Stimulated activated CD4-positive, alpha-beta T cell treated with anti-CD3 and anti-CD28 coated beads, TNF-alpha, amount 100 ng/mL, for 1 hour (primary cell): ENCODE measurements around the gene TRIM28.
"Not testable (repeated sequence)": the region's sequence is repeated elsewhere in the genome, so short reads cannot be mapped to it uniquely, and the experiment has no call there.

ENCODE experiments used
- DNase-seq, 3 donors: peaks; one replicate each; pipeline ENCODE4 v3.0.0-alpha.2; 2020; ENCODE audit warnings: low read depth in 3 of 3, low spot score in 1 of 3

TRIM28 gene

GRCh38 chr19:58518256-58519086 lies 25.4 kb upstream of the TRIM28 start:
- no peak for DNase-seq

GRCh38 chr19:58519087-58519354 lies 24.8 kb upstream of the TRIM28 start:
- no peak for DNase-seq

- peak; percentile 75 to 88 (median 78) for DNase-seq
Observed at GRCh38 chr19:58519355-58520256, 24.3 kb upstream of the TRIM28 start, which contains the start of gene ZBTB45. Gene ZBTB45, minus strand, starts transcription at chr19:58519810. Its CDS starts 2,137 bp downstream, at chr19:58517673.

GRCh38 chr19:58520257-58520599 lies 23.6 kb upstream of the TRIM28 start:
- no peak for DNase-seq

GRCh38 chr19:58521651-58522050 lies 22.2 kb upstream of the TRIM28 start:
- no peak for DNase-seq

GRCh38 chr19:58522709-58523108 lies 21.2 kb upstream of the TRIM28 start:
- no peak for DNase-seq

GRCh38 chr19:58529405-58529804 lies 14.5 kb upstream of the TRIM28 start:
- no peak for DNase-seq

GRCh38 chr19:58531034-58531840 lies 12.6 kb upstream of the TRIM28 start:
- DNase-seq = no peak

- DNase-seq = no peak
Observed at GRCh38 chr19:58535857-58536256, 8.0 kb upstream of the TRIM28 start.

GRCh38 chr19:58536852-58537798 lies 6.7 kb upstream of the TRIM28 start:
- no peak for DNase-seq

GRCh38 chr19:58538257-58539168 lies 5.4 kb upstream of the TRIM28 start:
- DNase-seq = no peak

- DNase-seq = not testable (repeated sequence)
Observed at GRCh38 chr19:58539169-58539559, 4.7 kb upstream of the TRIM28 start.

GRCh38 chr19:58542641-58543372 lies 1.1 kb upstream of the TRIM28 start:
- DNase-seq = not testable (repeated sequence)

GRCh38 chr19:58544591-58545285 lies 874 bp downstream of the TRIM28 start:
- peak; percentile 47 to 67 (median 65) for DNase-seq

GRCh38 chr19:58545286-58546018 lies 1.6 kb downstream of the TRIM28 start:
- no peak for DNase-seq

- no peak for DNase-seq
Observed at GRCh38 chr19:58546019-58546530, 2.2 kb downstream of the TRIM28 start.
